ENCODE measurements around the gene GPR161.

Gene GPR161

DNA sequence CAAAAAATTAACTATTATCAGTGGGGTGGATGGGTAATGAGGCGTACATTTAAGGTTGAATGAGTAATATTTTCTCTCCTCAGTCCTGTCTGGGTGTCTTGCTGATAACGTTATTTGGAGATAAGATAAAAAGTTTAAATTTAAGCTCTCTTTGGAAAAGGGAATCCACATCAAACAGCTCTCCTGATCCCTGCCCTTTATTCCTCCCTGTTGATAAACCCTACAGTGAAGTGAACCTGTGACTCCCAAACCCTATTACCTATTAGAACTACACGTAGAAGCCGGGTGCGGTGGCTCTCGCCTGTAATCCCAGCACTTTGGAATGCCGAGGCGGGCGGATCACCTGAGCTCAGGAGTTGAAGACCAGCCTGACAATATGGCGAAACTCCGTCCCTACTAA lies 9.9 kb upstream of the GPR161 start:
- no peak for DNase-seq (ENCODE audit: low read depth)

DNA sequence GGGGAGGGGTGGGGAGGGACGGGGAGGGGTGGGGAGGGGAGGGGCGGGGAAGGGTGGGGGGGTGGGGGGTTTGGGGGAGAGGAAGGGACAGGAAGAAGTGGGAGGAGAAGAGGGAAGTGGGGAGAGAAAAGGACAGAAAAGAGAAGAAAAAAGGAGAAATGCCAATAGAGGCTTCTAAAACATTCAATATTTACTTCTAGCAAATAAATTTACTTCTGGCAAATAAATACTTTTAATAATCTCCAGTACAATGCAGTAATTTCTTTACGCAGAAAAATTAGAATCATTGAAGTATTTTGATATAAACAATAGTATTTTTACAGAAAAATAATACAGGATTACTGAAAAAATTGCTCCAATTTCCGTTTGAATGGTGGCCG lies 9.4 kb upstream of the GPR161 start:
- no peak for DNase-seq (ENCODE audit: low read depth)

DNA sequence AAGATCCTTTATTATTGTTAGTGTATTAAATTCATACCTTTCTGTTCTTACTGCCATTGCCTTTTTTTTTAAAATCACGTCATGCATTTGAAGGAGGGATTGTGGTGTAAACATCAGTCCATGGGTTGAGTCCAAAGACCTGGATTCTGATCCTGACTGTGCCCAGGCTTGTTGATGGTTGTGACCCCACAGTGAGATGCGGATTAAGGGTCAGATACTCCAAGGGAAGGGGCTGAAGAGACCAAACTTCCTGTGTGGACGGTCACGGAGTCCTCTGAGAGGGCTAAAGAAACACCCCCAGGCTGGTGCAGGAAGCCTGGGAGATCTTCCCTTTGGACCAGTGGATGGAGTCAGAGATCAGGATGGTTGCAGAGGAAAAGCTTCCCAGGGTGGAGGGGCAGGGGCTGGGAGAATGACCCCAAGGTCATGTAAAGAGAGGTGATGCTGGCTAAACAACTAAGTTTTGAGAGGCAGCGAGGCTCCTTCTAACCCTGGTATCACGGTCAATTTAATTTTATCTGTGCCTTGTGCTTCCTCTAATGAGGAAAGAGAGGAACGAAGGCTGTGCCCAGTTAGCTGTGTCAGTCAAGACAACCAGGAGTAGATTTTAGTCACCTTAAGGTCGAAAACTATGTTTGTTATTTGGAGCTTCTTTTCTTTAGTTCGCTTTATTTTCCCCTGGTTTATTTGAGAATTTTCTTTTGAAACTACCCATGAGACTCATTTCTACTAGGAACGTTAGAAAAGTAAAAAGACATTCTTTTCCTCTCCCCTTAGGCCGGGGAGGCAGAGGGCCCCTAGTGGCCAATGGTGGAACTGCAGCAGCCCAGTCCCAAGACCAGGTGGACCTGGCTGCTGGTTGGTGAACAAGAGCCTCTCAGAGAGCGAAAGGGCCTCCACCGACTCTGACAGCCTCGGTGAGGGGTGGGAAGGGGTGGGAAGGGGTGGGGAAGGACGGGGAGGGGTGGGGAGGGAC lies 8.7 kb upstream of the GPR161 start:
- DNase-seq (ENCODE audit: low read depth) = peak; percentile 41

DNA sequence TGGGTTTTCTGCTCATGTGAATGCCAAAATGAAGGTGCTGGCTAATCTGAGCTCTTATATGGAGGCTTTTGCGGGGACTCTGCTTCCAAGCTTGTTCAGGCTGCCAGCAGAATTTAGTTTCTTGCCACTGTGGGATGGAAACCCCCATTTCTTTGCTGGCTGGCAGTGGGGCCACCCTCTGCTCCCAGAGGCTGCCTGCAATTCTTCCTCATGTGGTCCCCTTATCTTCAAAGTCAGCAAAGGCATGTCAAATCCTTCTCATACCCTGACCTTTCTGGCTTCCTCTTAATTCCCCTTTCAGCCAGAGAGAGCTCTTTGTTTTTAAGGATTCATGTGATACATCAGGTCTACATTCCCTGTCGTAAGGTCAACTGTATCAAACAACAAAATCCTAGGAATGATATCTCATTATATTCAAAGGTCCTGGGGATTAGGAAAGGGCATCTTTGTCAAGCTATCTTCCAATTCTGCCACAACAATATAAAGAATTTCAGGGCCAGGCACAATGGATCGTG lies 5.2 kb upstream of the GPR161 start:
- DNase-seq (ENCODE audit: low read depth) = no peak

GRCh38 chr1:168139070-168139469 lies 2.3 kb upstream of the GPR161 start:
- no peak for DNase-seq (ENCODE audit: low read depth)

GRCh38 chr1:168138134-168138533 lies 1.4 kb upstream of the GPR161 start:
- DNase-seq (ENCODE audit: low read depth) = no peak

DNA sequence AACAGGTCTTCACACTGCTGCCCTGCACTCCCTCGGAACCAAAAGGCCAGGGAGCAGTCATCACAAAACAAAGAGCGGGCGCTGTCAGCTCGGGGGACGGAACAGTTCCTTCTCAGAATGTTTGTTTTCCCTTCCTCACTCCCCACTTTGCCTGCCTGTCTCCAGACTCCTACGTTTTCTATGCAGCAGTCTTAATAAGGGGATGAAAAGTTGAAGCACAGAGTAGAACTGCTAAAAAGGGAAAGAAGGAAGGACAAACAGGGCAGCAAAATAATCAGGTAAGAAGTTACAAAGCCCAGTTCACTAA lies 738 bp upstream of the GPR161 start:
- DNase-seq (ENCODE audit: low read depth) = no peak

GRCh38 chr1:168135921-168136708 lies 615 bp downstream of the GPR161 start:
- no peak for DNase-seq (ENCODE audit: low read depth)

DNA sequence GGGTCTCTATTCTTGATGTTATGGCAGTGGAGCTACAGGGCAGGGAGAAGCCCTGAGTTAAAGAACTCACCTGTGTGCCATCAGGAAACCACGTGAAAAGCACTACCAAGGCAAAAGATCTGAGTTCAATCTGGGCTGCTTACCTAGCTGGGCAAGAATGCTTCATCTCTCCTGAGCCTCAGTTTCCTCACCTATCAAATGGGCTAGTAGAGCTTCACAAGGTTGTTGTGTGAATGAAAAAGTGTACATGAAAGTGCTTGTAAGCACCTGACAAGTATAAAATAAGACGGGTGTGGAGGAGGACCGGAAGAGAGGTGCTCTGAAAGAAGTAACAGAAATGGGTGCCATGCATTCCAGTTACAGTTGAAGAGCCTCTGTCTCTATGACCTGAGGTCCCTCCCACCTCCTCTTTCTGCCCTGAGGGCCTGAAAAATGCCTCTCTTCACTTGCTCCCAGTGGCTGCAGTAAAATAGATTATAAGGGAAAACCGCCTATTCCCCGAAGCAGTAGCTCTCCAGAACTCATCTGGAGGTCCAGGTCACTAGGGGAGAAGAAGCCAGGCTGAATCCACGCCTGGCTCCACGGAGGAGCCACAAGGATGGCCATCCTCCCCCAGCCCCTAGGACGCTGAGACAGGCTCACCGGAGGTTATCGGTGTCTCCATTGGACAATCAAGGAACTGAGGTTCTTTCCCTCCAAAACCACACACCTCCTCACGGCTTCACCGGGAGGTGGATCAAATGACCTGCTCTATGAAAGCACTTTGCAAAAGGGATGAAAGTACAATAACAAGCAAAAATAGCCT lies 1.4 kb downstream of the GPR161 start:
- DNase-seq (ENCODE audit: low read depth) = no peak

DNA sequence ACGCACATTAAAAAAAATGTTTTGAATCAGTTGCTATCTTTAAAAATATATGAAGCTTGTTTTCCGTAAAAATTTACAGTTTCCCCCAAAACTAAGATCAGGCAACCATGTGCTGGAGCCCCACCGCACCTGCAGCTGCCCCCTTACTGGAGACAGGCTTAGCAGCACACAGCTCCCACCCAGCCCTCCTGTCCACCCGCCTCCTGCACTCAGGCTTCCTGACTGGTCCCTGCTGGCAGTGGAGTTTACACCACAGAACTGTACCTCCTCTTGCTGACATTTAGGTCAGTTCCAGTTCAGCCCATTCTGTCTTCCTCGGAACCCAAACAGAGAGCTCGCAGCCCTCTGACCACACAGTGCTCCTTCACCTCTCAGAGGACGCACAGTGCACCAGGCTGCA lies 2.1 kb downstream of the GPR161 start:
- no peak for DNase-seq (ENCODE audit: low read depth)

- DNase-seq (ENCODE audit: low read depth) = no peak
Observed at GRCh38 chr1:168134132-168134531, 2.6 kb downstream of the GPR161 start.

GRCh38 chr1:168129933-168130332 lies 6.8 kb downstream of the GPR161 start:
- no peak for DNase-seq (ENCODE audit: low read depth)

GRCh38 chr1:168127503-168127902 lies 9.2 kb downstream of the GPR161 start:
- DNase-seq (ENCODE audit: low read depth) = no peak

- DNase-seq (ENCODE audit: low read depth) = no peak
Observed at GRCh38 chr1:168125051-168125450, 11.7 kb downstream of the GPR161 start.

GRCh38 chr1:168121401-168122011 lies 15.2 kb downstream of the GPR161 start:
- DNase-seq (ENCODE audit: low read depth) = no peak

DNA sequence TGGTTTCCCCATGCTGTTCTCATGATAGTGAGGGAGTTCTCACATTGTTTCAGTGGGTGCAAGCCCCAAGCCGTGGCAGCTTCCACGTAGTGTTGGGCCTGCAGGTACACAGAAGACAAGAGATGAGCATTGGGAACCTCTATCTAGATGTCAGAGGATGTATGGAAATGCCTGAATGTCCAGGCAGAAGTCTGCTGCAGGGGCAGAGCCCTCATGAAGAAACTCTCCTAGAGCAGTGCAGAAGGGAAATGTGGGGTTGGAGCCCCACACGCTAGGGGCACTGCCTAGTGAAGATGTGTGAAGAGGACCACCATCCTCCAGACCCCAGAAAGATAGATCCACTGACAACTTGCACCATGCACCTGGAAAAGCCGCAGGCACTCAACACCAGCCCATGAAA lies 17.0 kb downstream of the GPR161 start:
- no peak for DNase-seq (ENCODE audit: low read depth)

- no peak for DNase-seq (ENCODE audit: low read depth)
Observed at GRCh38 chr1:168116327-168116799, 20.4 kb downstream of the GPR161 start.

DNA sequence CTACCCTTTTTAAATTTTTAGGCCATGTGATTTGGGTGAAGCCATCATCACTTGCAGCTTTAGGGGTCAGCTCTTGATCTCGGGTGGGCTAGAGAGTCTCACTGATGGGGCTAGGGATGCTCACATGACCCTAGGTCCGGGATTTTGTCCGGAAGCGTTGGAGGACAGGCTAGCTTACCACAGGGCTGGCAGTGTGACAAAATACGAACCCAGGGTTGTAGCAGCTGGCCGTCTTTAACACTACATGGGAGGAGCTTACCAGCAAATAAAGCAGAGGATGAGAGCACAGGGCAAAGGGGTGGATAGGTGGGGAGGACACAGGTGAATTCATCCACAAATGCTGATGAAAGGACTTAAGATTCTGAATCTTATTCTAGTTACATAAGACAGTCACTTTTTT lies 21.9 kb downstream of the GPR161 start:
- no peak for DNase-seq (ENCODE audit: low read depth)

GRCh38 chr1:168112673-168113305 lies 23.9 kb downstream of the GPR161 start:
- no peak for DNase-seq (ENCODE audit: low read depth)

- DNase-seq (ENCODE audit: low read depth) = no peak
Observed at GRCh38 chr1:168110896-168111545, 25.7 kb downstream of the GPR161 start.

DNA sequence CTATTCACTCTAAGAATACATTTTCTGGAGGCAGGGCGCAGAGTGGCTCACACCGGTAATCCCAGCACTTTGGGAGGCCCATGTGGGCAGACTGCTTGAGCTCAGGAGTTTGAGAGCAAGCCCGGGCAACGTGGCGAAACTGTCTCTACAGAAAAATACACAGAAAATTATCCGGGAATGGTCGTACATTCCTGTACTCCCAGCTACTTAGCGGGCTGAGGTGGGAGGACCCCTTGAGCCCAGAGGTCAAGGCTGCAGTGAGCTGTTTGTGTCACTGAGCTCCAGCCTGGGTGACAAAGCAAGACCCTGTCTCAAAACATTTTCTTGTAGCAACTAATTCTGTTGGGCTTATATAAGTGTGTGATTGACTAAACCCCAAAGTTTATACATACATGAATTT lies 30.5 kb downstream of the GPR161 start:
- DNase-seq (ENCODE audit: low read depth) = no peak
